Activated naive CD4-positive, alpha-beta T cell treated with anti-CD3 and anti-CD28 coated beads, Interleukin-2, amount 50 U/mL, for 72 hours (primary cell): Measurements from ENCODE around the gene NINL. TPM values are rescaled to one million over a fixed set of nuclear protein-coding genes. Genes with fewer than 3 reads are reported as not detected.
"Not testable (repeated sequence)": the region's sequence is repeated elsewhere in the genome, so short reads cannot be mapped to it uniquely, and the experiment has no call there.

Experiments used
- ATAC-seq, 2 donors: fragments of 150-1000 bp; cut with Tn5 transposase; 2 replicates each; pipeline ENCODE4 v1.10.0; 2021; ENCODE audit warnings: mild to moderate bottlenecking in 2 of 2, moderate library complexity in 2 of 2
- DNase-seq, 2 donors: peaks; one replicate each; pipeline ENCODE4 v3.0.0; 2021 to 2022; ENCODE audit warnings: low spot score in 2 of 2
- H3K27ac Mint-ChIP-seq, 2 donors: one replicate each; pipeline ENCODE4 v1.8.0; 2022; ENCODE audit warnings: mild to moderate bottlenecking in 2 of 2, mixed read lengths in 2 of 2
- H3K36me3 Mint-ChIP-seq, 2 donors: one replicate each; pipeline ENCODE4 v1.8.0; 2022; ENCODE audit warnings: mixed read lengths in 2 of 2
- H3K9me3 Mint-ChIP-seq, 2 donors: one replicate each; pipeline ENCODE4 v1.8.0; 2022; ENCODE audit warnings: mixed read lengths in 2 of 2
- total RNA-seq, 2 donors: library from RNA; stranded (reverse); gene quantifications; one replicate each; pipeline ENCODE4 v1.2.3, GENCODE V29; 2022

The NINL gene
- total RNA-seq, 2 donors from 2014 or later: 3.2 to 5.5 TPM

- DNase-seq (no peak), ATAC-seq (no peak)
- Mint-ChIP-seq H3K9me3 (no peaks in the 10 kb centered on the region), H3K27ac (no peak overlapping the region), H3K36me3 (no peaks in the 10 kb centered on the region)
Observed at GRCh38 chr20:25571817-25572216, 13.5 kb downstream of the NINL start.

GRCh38 chr20:25571240-25571639 lies 14.1 kb downstream of the NINL start:
- Mint-ChIP-seq H3K9me3 (no peaks in the 10 kb centered on the region), H3K36me3 (no peaks in the 10 kb centered on the region), H3K27ac (no peak overlapping the region)
- ATAC-seq: no peak
- DNase-seq: no peak

- H3K9me3 Mint-ChIP-seq: no peaks in the 10 kb centered on the region
- ATAC-seq: no peak
- H3K27ac Mint-ChIP-seq: no peak overlapping the region
- no peak for DNase-seq
- H3K36me3 Mint-ChIP-seq: no peaks in the 10 kb centered on the region
Observed at GRCh38 chr20:25570148-25570530, 15.2 kb downstream of the NINL start.

GRCh38 chr20:25567286-25567685 lies 18.0 kb downstream of the NINL start:
- DNase-seq (no peak), ATAC-seq (peak in 1 of 2 donors; percentile 83)
- Mint-ChIP-seq H3K27ac (no peak overlapping the region), H3K36me3 (peaks cover 5 to 6% of the 10 kb centered on the region in 2 donors), H3K9me3 (peaks cover 0 to 7% of the 10 kb centered on the region in 2 donors)

- peaks cover 0 to 7% of the 10 kb centered on the region in 2 donors for H3K9me3 Mint-ChIP-seq
Observed at GRCh38 chr20:25566821-25567220, 18.5 kb downstream of the NINL start.

GRCh38 chr20:25565578-25566157 lies 19.7 kb downstream of the NINL start:
- H3K27ac Mint-ChIP-seq: no peak overlapping the region
- peaks cover 5 to 6% of the 10 kb centered on the region in 2 donors for H3K36me3 Mint-ChIP-seq
- ATAC-seq (no peak), DNase-seq (no peak)
- peaks cover 0 to 7% of the 10 kb centered on the region in 2 donors for H3K9me3 Mint-ChIP-seq

More at GRCh38 chr20:25566821-25567220, 18.5 kb downstream of the NINL start:
- DNase-seq (no peak), ATAC-seq (peak in 1 of 2 donors; percentile 28)
- Mint-ChIP-seq H3K27ac (no peak overlapping the region), H3K36me3 (peaks cover 5 to 6% of the 10 kb centered on the region in 2 donors)

GRCh38 chr20:25563876-25564275 lies 21.5 kb downstream of the NINL start:
- peaks cover 5 to 6% of the 10 kb centered on the region in 2 donors for H3K36me3 Mint-ChIP-seq
- peaks cover 0 to 7% of the 10 kb centered on the region in 2 donors for H3K9me3 Mint-ChIP-seq
- DNase-seq (no peak), ATAC-seq (no peak)
- H3K27ac Mint-ChIP-seq: no peak overlapping the region

GRCh38 chr20:25563362-25563761 lies 22.0 kb downstream of the NINL start:
- ATAC-seq (no peak), DNase-seq (no peak)
- Mint-ChIP-seq H3K27ac (no peak overlapping the region), H3K9me3 (peaks cover 0 to 7% of the 10 kb centered on the region in 2 donors), H3K36me3 (peaks cover 5 to 6% of the 10 kb centered on the region in 2 donors)

GRCh38 chr20:25561771-25562170 lies 23.6 kb downstream of the NINL start:
- ATAC-seq, H3K36me3 Mint-ChIP-seq, DNase-seq, H3K27ac Mint-ChIP-seq, H3K9me3 Mint-ChIP-seq: not testable (repeated sequence)

- DNase-seq (no peak), ATAC-seq (no peak)
- Mint-ChIP-seq H3K36me3 (no peaks in the 10 kb centered on the region), H3K27ac (peak overlapping the region in 1 of 2 donors; percentile 29), H3K9me3 (no peaks in the 10 kb centered on the region)
Observed at GRCh38 chr20:25553819-25554296, 31.5 kb downstream of the NINL start.

- no peaks in the 10 kb centered on the region for H3K36me3 Mint-ChIP-seq
- no peak overlapping the region for H3K27ac Mint-ChIP-seq
- no peaks in the 10 kb centered on the region for H3K9me3 Mint-ChIP-seq
- no peak for ATAC-seq
- DNase-seq: no peak
Observed at GRCh38 chr20:25552977-25553376, 32.4 kb downstream of the NINL start.

- DNase-seq: no peak
- no peak overlapping the region for H3K27ac Mint-ChIP-seq
- H3K9me3 Mint-ChIP-seq: no peaks in the 10 kb centered on the region
- no peak for ATAC-seq
- no peaks in the 10 kb centered on the region for H3K36me3 Mint-ChIP-seq
Observed at GRCh38 chr20:25551413-25552215, 33.7 kb downstream of the NINL start.

GRCh38 chr20:25550645-25551337 lies 34.5 kb downstream of the NINL start:
- not testable (repeated sequence) for DNase-seq, H3K27ac Mint-ChIP-seq, ATAC-seq, H3K9me3 Mint-ChIP-seq, H3K36me3 Mint-ChIP-seq

- Mint-ChIP-seq H3K36me3 (no peaks in the 10 kb centered on the region), H3K9me3 (no peaks in the 10 kb centered on the region), H3K27ac (peak overlapping the region in 1 of 2 donors; percentile 52)
- DNase-seq (no peak), ATAC-seq (no peak)
Observed at GRCh38 chr20:25549843-25550477, 35.4 kb downstream of the NINL start.

GRCh38 chr20:25549172-25549773 lies 36.1 kb downstream of the NINL start:
- Mint-ChIP-seq H3K9me3 (no peaks in the 10 kb centered on the region), H3K36me3 (no peaks in the 10 kb centered on the region), H3K27ac (no peak overlapping the region)
- ATAC-seq (no peak), DNase-seq (no peak)

- no peak overlapping the region for H3K27ac Mint-ChIP-seq
- H3K9me3 Mint-ChIP-seq: no peaks in the 10 kb centered on the region
- no peak for DNase-seq
- no peak for ATAC-seq
- no peaks in the 10 kb centered on the region for H3K36me3 Mint-ChIP-seq
Observed at GRCh38 chr20:25548613-25549086, 36.7 kb downstream of the NINL start.
